ENCODE results near the gene SYT17. TPM values are rescaled to one million over a fixed set of nuclear protein-coding genes. Genes with fewer than 3 reads are reported as not detected.

SYT17 gene, protein sequence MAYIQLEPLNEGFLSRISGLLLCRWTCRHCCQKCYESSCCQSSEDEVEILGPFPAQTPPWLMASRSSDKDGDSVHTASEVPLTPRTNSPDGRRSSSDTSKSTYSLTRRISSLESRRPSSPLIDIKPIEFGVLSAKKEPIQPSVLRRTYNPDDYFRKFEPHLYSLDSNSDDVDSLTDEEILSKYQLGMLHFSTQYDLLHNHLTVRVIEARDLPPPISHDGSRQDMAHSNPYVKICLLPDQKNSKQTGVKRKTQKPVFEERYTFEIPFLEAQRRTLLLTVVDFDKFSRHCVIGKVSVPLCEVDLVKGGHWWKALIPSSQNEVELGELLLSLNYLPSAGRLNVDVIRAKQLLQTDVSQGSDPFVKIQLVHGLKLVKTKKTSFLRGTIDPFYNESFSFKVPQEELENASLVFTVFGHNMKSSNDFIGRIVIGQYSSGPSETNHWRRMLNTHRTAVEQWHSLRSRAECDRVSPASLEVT
- total RNA-seq = 0.61 TPM in 1 of 2 replicates, not detected in the other

DNA sequence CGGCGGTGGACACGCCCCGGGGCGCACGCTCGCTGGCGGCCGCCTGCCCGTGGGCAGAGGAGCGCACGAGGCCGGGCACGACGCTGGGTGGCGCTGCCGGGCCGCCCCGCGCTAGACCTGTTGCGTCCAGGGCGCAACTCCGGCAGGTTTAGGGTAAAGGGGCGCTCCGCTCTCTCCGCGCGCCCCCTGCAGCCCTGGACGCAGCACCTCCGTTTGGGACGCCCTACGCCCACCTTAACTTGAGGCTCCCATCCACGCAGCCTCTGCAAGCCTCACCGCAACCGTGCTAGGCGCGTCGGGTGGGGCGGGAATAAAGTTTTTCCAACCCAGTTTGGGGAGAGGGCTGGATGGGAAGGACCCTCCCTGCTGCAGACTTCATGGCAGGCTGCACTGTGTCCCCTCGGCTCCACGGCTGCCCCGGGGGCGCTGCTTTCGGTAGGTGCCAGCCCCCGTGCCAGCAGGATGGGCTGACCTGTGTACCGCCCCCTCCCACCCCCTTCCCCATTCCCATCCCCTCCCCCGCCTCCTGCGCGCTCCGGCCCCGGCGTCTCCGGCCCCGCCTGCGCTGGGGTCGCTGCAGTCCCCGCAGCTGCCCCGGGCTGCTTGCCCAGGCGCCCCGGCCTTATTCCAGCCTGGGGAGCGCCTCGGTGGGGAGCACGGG is at the start of gene SYT17:
SYT17 (plus strand) TSS at position 531 of the 661 bp plus-strand sequence. CDS start 407 bp downstream, outside the sequence.

DNA sequence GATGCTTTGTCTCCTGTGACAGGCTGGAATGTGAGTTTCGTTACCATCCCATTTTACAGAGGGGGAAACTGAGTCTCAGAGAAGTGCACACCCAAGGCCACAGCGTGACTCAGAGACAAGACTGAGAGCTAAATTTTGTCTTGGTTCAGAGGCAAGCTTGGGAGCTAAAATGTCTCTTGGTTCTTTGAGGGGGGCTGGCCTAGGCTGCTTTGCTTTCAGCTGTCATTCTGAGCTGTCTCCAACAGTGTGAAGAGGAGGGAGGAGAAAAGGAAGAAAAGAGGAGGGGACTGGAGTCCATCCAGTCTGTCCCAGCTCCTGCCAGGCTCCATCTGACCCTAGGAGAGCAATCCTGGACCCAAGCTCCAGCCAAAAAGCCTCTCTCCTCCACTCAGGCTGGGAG is 117.4 kb downstream of the SYT17 start, which contains the start of gene CLEC19A:
CLEC19A (plus strand) TSS at position 301 of the 400 bp plus-strand sequence. CDS start 121 bp downstream, outside the sequence.

Other genes with a start within 250 kb of the SYT17 start
- gene SMG1, start 241.8 kb upstream of the SYT17 start, total RNA-seq = 15.1 and 23.4 TPM in 2 replicates
- 3.4 and 8.0 TPM in 2 replicates for gene TMC7, start 184.3 kb upstream of the SYT17 start, total RNA-seq
- gene COQ7, start 100.6 kb upstream of the SYT17 start, total RNA-seq = 10.9 and 16.2 TPM in 2 replicates
- 13.8 and 19.5 TPM in 2 replicates for gene ITPRIPL2, start 54.3 kb upstream of the SYT17 start, total RNA-seq
- not detected in 2 replicates for gene CLEC19A, start 117.5 kb downstream of the SYT17 start, total RNA-seq
- not detected in 2 replicates for gene TMC5, start 249.6 kb downstream of the SYT17 start, total RNA-seq

Measured in hair follicular keratinocyte (primary cell).